ENCODE data around the gene ZNF547. TPM values are rescaled to one million over a fixed set of nuclear protein-coding genes. Genes with fewer than 3 reads are reported as not detected.

ZNF547 gene
- total and polyA plus RNA-seq, 2 donors (not counting 3 experiments of a cell fraction or from before 2014, with no cell fraction given), result 1.9 to 2.7 TPM

DNA sequence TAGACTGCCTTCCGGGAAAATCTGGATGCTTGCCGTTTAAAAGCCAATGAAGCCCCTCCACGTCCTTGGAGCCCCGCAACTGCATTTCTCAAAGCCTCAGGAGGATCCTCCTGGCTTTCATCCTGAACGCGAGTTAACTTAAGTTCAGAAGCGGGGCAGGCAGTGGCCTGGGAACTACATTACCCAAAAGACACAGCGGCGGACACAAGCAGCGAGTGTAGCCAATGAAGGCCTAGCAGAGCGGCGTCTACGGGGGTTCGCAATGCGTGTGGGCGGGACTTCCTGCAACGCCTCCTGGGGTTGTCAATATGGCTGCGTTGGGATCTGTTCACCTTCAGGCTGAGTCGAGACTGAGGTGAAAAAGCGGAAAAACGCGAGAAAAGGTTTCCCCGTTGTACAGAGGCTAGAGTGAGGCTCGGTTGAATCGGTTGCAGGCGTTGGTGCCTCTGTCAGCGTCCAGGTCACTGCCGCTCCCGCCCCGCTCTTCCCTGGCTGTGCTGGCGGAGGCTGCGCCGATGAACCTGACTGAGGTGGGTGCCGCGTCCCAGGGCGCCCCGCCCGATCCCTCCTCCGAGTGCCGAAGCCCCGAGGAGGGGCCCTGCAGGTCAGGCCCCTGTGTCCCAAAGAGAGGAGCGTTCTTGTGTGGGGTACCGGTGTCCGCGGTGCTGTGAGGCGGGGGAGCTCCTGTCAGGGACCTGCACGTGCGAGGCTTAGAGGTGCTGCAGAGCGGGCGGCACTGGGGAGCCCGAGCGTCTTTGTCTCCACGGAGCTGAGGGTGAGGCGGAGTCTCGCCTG, 47.7 kb downstream of the ZNF547 start, which contains the start of gene ZNF17:
Gene ZNF17 (plus strand): TSS at position 285 of the 795 bp plus-strand sequence. CDS start 2,455 bp downstream, outside the sequence.
- Histone ChIP-seq H3K4me3 (replicated peaks in 1 of 3; ENCODE audit: insufficient read depth in 1 of 3, low read depth in 1 of 3, low read length in 3 of 3) (peak within 1 kb of the TSS; percentile 91 to 99 (median 97)), H4K20me1 (replicated peaks; ENCODE audit: control insufficient read depth, extremely low read depth, insufficient read depth, low read length) (no peaks in the 10 kb centered on the region), H3K79me2 (ENCODE audit: control insufficient read depth, insufficient read depth, low read length) (peaks cover 3% of the 10 kb centered on the region), H3K4me2 (ENCODE audit: insufficient read depth, low read length) (peak within 1 kb of the TSS; percentile 92), H3K27me3 (ENCODE audit: control insufficient read depth in 2 of 2, insufficient read depth in 2 of 2, low read length in 2 of 2) (no peaks in the 10 kb centered on the region), H3K9me1 (replicated peaks; ENCODE audit: control insufficient read depth, extremely low read depth, insufficient read depth, low read length) (no peaks in the 10 kb centered on the region), H3K9me3 (replicated peaks; ENCODE audit: control insufficient read depth, insufficient read depth, low read length) (no peaks in the 10 kb centered on the region), H3K27ac (ENCODE audit: insufficient read depth, low read depth, low read length) (no peak within 1 kb of the TSS), H3K36me3 (ENCODE audit: control insufficient read depth in 2 of 2, extremely low read depth in 1 of 2, insufficient read depth in 2 of 2, low read length in 2 of 2) (peaks cover 0 to 2% of the 10 kb centered on the region in 2 experiments), H2AFZ (ENCODE audit: low read depth, low read length) (peak within 1 kb of the TSS; percentile 99), H3K9ac (replicated peaks; ENCODE audit: extremely low read depth, insufficient read depth, low read length) (peak within 1 kb of the TSS; percentile 86), H3K4me1 (ENCODE audit: control insufficient read depth, extremely low read depth, insufficient read depth, low read length) (peaks cover 8% of the 10 kb centered on the region)
- TF ChIP-seq POLR2AphosphoS5 (IDR thresholded peaks at IDR 0.05; ENCODE audit: insufficient read depth, low read depth, low read length), result no peak
- no peak for TF ChIP-seq JUN (IDR thresholded peaks at IDR 0.05; ENCODE audit: borderline replicate concordance, insufficient read depth, insufficient read length, low read depth)
- TF ChIP-seq CTCF (IDR thresholded peaks at IDR 0.05; ENCODE audit: extremely low read depth in 1 of 2, insufficient read depth in 1 of 2, low read depth in 1 of 2, low read length in 2 of 2), result no peak
- no peak for TF ChIP-seq GATA2 (IDR thresholded peaks at IDR 0.05; ENCODE audit: insufficient read depth, insufficient read length, low read depth, low read length)
- no peak for TF ChIP-seq POLR2A (IDR thresholded peaks at IDR 0.05; ENCODE audit: low read depth, low read length)
- no peak for TF ChIP-seq FOS (IDR thresholded peaks at IDR 0.05; ENCODE audit: borderline replicate concordance, insufficient read depth, low read length)
- TF ChIP-seq MAX (IDR thresholded peaks at IDR 0.05; ENCODE audit: insufficient read depth, insufficient read length), result no peak
- no peak for TF ChIP-seq EZH2 (IDR thresholded peaks at IDR 0.05; ENCODE audit: borderline replicate concordance, low read depth, low read length, severe bottlenecking)
- TF ChIP-seq MYC (IDR thresholded peaks at IDR 0.05; ENCODE audit: low read depth, low read length), result no peak
- BruUV-seq (replicated peaks), result TSS peak; percentile 29
- ChIA-PET CTCF (no interaction called here), POLR2A (no interaction called here)
- FAIRE-seq (peak; percentile 96), DNase-seq (ENCODE audit: low read depth, low spot score) (peak; percentile 95)
- dilution Hi-C loops (cut with MboI; ENCODE audit: extremely low pct_ligation_motif_present, low sequenced_read_pairs), result no loop called here
- intact Hi-C loops (cut with micrococcal nuclease), result loop anchor here (1.0 to 10.0 kb wide), 6 partner anchors 22 to 743 kb away; partner anchors contain the start of genes TRAPPC2B, ZNF547, ZNF548 and ZNF749

Data from endothelial cell of umbilical vein (primary cell).